NCI-H226 (cell line): Measurements from ENCODE around the gene TEX19.
"Not testable (repeated sequence)": the region's sequence is repeated elsewhere in the genome, so short reads cannot be mapped to it uniquely, and the experiment has no call there.

ENCODE experiments used
- DNase-seq: peaks from one replicate; pipeline ENCODE4 v3.0.0-alpha.2; 2015

TEX19 gene

DNA sequence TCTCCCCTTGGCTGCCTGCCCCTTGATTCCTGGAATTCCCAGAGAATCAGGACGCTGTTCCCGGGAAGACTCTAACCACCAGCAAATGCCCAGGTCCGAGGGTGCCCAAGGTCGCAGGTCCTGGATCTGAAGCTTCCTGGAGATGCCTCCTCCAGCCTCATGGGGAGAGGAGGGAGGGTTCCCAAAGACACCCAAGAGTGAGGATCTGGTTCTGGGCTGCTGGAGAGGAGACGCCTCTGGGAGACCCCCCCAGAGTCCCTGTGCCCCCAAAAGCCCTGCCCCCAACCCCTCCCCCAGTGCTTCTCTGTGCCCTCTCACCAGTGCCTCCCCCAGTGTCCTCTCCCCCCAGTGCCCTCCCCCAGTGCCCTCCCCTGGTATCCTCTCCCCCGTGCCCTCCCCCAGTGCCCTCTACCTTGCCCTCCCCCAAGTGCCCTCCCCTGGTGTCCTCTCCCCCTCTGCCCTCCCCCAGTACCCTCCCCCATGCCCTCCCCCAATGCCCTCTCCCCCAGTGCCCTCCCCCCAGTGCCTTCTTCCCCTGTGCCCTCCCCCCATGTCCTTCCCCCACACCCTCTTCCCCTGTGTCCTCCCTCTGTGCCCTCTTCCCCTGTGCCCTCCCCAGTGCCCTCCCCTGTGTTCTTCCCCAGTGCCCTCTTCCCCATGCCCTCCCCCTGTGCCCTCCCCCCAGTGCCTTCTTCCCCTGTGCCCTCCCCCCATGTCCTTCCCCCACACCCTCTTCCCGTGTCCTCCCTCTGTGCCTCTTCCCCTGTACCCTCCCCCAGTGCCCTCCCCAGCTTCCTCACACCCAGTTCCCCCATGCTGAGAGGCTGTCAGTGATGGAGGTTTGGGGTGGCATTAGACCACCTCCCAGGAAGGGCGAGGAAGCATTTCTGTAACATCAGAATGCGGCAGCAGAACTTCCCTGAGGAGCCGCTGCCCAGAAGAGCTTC is 19.1 kb upstream of the TEX19 start:
- peak; percentile 81 for DNase-seq

DNA sequence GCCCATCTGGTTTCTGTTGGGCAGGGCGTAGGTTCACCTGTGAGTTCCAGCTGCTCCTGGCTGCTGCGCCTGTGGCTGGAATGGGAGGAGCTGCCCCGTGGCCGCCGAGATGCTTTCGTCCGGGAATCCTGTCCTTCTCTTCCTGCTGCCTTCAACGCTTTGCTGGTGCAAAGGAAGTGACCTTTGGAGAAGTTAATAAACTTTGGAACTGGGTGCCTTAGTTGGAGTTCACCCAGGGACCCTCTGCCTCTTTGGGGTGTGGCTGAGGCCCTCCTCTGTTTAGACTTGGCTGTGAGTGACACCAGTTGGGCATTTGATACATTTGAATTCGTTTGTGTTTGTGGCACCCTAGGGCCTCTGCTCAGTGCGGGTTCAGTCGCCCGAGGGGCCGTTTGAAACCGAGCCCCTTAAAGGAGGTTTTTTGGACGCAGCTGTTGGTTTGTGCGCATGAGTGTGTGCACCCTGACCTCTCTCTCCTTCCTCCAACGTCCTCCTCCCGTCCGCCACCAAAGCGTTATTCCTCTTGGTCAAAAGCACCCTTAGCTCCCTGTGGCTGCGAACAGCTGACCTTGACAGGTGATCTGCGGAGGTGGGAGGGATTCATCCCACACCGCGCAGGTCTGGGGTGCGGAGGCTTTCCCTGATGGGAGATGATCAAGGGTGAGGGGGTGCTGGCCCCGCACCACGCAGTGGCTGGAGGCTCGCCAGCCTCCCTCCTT is 16.5 kb upstream of the TEX19 start:
- no peak for DNase-seq

DNA sequence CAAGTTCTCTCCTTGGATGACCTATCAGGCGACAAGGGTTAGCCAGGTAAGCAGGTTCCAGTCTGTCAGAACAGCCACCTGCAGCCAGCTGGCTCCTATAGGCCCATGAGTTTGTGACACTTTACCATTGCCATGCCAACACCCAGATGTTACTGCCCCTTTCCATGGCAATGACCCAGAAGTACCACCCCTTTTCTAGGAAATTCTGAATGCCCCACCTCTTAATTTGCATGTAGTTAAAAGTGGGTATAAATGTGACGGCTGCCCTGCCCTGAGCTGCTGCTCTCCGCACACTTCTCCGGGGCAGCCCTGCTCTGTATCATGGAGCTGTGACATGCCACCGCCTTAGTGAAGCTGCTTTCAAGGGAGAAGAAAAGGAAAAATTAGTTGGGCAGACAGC is 15.5 kb upstream of the TEX19 start:
- DNase-seq: no peak

DNA sequence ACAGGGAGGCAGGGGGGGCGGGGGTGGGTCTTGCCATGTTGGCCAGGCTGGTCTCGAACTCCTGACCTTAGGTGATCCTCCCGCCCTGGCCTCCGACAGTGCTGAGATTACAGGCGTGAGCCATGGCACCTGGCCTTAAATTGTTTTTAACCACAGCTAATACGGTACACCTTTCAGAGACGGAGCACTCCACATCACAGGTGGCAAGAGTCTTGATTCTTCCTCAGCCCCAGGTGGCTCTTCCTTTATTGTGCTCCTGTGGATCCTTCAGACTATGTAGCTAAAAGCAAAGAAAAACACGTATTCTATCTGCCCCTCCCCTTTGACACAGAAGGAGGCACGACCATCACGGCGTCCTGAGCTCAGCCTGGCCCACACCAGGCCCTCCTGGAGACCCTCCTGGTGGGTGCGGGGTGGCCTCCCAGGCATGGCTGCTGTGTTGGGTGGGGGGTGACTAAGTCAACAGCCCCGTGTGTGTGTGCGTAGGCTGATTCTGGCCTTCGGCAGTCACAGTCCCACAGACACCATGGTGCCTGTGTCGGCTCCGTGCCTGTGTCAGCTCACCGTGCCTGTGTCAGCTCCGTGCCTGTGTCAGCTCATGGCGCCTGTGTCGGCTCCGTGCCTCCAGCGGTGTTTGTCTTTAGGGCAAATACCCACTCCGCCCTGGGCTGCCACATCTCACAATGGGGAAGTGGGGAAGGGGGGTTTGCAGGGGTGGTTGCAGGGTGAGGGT is 14.7 kb upstream of the TEX19 start:
- DNase-seq: no peak

DNA sequence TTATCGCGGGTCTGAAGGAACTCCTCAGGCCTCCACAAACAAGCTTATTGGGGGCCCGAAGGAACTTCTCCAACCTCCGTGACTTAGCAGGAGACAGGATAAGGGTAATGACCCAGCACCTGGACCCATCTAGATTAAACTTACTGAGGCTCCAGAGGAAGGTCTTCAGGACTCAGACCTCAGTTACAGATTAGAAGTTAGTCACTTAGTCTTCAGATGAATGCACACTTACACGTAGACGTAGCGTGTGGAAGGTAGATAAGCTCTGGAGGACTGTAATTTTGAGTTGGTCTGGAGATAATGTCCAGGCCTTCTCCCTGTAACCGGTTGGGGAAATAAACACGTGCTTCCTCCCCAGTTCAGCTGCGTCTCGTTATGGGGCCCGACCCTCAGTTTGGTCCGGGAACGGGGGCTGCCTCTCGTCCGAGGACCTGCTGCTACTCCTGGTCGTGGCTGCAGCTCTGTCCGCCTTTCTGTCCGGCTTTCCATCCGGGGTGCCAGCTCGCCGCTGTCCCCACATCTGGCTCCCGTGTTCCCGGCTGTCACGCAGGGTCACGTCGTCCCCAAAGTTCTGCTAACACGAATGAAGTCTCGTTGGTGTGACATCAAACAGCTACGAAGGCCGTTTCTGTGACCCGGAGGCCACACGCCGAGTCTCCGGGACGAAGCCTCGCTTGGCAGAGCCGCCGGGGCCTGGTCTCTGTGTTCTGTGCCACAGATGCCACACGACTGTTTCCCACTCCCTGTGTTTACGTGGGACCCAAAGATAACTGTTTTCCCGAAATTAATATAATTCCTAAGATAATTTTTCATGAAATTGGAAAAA is 13.7 kb upstream of the TEX19 start:
- no peak for DNase-seq

DNA sequence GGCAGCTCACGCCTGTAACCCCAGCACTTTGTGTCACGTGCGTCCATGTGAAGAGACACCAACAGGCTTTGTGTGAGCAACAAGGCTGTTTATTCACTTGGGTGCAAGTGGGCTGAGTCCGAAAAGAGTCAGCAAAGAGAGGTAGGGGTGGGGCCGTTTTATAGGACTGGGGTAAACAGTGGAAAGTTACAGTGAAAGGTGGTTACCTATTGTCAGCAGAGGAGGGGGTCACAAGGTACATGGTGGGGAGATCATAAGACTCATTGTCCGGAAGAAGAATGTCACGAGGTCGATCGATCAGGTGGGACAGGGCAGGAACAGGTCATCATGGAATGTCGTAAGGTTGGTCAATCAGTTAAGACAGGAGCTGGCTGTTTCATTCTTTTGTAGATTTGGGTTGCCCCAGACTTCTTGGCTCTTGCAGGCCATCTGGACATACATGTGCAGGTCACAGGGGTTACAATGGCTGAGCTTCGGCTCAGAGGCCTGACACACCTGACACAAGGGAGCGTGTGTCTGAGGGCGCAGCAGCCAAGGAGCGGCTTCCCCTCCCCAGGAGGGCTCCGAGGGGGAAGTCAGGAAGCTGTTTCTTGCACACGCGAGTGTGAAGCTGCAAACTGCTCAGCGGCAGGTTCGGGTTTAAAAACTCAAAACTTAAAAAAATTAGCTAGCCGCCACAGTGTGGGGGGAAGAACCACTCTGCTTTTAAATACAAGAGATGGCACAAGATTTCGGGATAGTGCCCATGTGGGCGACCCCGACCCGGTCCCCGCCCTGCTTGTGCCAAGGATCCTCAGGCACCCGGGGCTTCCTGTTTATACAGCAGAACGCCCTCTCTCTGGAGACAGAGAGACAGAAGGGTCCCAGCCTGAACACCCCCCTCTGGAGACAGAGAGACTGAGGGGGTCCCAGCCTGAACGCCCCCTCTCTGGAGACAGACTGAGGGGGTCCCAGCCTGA is 12.4 kb upstream of the TEX19 start:
- no peak for DNase-seq

DNA sequence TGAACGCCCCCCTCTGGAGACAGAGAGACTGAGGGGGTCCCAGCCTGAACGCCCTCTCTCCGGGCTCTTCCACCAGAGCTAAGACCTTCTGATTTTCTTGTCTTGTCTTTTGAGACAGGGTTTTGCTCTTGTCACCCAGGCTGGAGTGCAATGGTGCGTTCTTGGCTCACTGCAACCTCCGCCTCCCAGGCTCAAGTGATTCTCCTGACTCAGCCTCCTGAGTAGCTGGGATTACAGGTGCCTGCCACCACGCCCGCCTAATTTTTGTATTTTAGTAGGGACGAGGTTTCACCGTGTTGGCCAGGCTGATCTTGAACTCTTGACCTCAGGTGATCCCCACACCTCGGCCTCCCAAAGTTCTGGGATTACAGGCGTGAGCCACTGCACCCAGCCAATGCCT is 11.1 kb upstream of the TEX19 start:
- DNase-seq: not testable (repeated sequence)

DNA sequence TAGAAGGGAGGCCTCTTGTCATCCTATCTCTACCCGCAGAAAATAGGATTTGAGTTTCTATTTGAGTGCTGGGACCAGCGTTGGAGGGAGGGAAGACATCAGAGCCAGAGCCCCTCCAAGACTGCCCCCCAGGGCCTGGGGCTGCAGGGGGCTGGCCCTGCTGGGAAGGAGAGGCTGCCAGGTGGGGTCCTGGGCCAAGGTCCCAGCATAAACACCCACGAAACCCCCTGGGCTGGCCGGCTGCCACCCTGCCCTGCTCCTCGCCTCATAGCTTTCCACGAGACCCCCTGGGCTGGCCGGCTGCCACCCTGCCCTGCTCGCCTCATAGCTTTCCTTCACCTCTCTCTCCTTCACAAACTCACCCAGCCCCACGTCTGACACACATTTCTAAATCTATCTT is 10.6 kb upstream of the TEX19 start:
- no peak for DNase-seq

DNA sequence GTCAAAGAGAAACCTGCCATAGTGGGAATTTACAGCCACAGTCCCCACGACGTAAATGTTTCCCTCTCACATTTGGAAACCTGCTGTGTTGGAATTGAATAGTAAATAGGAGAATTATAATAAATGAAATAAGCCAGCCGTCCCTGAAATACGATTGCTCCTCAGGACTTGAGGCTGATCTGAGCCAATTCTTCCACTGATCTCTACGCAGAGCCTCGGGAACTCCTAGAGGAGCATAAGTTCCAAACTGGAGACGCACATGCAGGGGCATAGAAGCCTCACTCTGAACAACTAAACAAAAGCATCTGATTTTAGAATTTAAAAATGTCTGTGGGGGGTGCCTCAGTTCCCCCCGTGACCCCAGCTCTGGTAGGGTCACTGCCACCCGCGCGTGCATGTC is 10.2 kb upstream of the TEX19 start:
- DNase-seq: no peak

DNA sequence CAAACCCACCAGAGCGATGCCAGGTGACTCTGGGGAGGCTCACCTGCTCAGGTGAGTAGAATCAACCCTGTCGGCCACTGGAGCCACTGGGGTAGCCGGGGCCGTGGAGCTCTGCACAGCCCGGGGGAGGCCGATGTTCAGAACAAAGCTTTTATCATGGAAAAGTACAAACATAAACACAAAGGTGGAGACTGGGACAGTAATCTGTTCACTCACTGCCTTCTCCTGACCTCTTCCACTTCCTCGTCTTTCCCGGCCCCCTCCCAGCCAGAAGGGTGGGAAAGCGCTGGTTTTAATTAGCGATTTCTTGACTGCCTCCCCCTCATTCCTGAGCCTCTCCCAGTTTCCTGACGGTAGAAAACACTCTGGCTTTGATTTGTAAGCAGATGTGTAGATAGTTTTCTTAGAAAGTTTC is 9.8 kb upstream of the TEX19 start:
- no peak for DNase-seq

DNA sequence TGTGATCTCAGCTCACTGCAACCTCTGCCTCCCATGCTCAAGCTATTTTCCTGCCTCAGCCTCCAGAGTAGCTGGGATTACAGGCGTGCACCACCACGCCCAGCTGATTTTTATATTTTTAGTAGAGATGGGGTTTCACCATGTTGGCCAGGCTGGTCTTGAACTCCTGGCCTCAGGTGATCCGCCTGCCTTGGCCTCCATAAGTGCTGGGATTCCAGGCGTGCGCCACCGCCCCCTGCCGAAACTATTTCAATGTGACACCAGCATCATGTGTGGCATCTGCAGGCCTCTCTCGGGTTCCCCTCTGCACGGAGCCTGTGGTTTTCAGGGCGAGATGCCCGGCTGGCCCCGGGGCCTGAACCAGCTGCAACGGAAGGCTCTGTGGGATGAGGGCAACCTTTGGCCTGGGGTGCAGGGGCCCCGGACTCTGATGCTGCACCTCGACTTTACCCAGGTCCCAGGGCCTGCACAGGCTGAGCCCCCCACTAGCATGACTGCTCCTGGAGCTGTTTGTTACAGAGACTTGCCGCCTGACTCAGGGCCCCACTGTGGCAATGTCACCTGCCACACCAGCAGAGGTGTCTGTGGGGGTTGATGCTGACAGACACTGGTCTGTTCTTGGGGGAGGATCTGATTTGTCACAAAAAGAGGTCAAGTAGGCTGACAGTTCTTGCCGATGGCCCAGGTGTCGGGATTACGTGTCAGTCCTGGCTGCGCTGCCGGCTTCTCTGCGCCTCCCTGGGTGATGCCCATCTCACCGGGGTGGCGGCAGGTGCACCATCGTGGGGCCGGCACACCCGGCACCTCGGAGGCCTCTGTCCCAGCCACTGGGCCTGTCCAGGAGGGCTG is 8.6 kb upstream of the TEX19 start:
- no peak for DNase-seq

DNA sequence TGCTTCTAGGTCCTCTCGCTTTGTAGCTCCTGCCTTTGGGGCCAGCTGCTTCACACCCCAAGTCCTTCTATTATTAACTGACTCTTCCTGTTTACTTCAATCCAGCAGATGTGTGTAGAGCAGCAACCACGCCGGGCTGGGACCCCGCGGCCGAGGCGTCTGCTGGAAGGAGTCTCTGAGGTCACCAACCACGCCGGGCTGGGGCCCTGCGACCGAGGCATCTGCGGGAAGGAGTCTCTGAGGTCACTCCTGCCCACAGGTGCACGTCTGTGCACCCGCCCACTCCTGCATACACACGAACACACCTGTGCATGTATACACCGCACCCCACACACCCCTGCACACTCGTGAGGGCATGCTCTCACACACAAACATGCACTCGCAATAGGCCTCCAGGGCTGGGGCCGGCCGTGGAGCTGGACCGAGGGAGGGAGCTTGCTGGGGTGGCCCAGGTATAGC is 7.8 kb upstream of the TEX19 start:
- DNase-seq: no peak

DNA sequence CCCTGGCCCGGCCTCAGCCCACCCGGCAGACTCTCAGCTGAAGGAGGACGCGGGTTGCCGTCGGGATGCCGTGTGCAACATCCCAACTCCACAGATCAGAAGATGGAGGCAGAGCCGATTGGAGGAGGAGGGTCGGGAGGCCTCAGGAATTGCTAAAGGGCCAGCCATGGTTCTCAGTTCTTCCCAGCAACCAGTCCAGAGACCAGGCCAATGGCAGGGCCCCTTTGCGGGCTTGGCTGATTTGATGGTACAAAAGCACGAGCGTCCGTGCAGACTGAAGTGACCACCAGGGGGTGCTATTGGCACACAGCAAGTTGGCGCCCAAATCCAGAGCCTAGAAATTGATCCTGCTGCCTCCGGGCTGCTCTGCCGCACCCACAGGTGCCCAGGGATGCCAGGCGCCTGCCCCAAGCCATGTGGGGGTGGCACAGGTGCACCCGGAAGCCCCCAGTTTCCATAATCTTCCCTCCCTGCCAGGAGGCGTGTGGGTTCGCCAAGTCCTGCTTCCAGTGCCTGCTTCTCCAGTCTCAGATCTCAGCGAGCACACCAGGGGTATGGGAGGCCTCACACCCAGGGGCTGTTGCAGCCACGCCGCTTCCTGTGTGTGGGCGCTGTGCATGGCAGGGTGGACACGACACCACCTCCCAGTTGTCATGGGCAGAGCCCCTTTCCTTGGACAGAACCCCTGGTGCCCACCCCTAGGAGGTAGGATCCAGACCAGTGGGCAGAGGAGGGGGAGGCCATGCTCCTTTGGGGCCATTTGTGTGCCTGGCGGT is 7.1 kb upstream of the TEX19 start:
- DNase-seq: peak; percentile 58

DNA sequence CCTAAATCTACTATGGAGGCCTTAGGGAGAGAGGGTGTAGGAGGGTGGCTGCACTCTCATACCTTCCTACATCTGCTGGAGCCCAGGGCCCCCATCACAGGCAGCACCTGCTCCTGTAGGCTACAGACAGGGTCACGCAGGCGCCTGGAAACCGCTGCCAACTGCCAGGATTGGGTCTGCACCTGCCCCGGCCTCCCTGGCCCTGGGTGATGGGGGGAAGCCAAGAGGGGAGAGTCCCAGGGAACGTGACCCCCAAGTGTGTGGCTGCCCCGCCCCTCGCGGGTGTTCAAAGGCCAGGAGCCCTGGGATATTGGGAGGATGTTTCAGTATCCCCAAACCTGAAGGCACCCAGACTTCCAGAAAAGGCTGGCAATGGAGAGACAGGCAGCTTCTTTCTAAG is 5.6 kb upstream of the TEX19 start:
- DNase-seq: no peak

DNA sequence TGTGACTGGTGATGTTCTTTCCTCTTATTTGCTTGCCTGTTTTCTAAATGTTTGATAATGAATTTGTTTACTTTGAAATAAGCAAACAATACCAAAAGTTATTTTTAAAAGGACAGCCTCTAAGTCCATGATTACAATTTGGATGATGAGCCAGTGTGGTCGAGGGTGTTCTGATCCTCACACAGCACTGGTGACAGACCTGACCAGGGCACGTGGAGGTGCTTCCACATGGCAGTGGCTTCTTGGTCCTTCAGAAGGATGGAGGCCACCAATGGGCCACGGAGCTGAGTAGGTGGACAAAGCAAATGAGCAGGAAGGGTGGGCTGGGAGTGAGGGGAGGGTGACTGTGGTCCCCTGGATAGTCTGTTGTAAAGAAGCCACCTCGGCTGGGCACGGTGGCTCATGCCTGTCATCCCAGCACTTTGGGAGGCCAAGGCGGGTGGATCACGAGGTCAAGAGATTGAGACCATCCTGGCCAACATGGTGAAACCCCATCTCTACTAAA is 4.2 kb upstream of the TEX19 start:
- no peak for DNase-seq

DNA sequence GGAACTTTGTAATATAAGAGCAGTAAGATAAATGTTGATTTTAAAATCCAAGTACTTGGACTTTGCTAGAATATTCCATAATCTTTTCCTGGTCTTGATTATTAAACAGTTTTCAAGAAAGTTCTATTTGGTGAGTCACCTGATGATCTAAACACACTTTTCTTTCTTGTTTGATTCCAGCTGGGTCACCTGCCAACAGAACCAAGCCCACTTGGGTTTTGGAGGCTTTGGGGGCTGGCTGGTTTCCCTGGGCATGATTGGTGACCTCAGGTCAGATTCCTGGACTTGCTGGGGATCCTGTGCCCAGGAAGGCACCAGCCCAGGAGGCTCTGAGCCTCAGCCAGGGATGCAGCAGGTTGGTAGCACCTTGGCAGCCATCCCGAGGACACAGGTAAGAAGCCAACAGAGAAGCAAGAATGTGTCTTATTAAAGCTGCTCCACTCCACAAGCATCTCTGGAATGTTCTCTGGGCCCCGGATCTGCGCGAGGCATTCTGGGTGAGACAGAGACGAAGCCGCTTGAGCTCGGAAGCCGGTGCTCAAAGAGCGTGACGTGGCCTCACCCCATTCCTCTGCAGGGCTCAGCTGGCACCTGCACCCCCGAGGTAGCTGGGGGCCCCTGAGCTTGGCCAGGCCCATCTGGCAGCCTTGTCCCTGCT is 3.1 kb upstream of the TEX19 start:
- peak; percentile 85 for DNase-seq

DNA sequence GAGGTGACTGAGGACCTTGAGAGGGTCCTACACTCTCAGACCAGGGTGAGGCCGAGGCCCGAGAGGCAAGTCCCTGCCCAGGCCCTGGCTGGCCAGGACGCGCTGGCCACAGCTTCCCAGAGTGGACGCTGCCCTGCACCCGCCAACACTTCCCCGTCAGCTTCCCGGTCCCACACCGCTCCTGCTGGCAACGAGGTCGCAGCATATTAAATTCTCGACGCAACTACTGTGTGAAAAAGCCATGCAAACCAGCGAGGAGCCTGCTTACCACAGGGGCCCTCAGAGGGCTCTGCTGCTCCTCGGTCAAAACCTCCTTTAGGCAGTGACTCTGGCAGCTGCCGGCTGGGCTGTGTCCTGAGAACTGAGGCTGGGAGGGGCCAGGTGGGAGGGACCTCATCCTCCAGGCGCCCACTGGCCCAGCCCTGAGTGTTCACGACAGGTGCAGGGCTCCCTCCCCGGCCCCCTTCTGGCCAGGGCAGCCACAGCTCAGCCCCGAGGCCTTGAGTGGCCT is 2.1 kb upstream of the TEX19 start:
- DNase-seq: no peak

DNA sequence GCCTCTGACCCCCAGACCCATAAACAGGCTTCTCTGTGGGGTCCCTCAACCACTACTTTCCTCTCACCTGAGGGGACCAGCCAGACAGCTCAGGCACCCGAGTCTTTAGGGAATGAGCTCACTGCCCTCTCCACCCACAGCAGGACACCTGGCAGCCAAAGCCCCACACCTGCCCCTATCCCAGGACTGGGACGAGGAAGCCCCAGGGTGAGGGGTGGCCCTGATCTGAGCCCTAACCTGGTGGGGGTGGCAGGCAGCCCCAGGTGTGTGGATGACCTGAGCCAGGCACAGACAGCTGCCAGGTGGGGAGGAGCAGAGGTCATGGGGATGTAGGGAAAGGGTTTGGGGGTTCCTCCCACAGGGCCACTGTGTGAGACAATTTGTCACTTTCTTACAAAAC is 1.7 kb upstream of the TEX19 start:
- no peak for DNase-seq
